GM12891 (cell line): ENCODE results near the gene NFKBIE.

Experiments
- PAX5 ChIP-seq: IDR thresholded peaks from 2 replicates; pipeline ENCODE4 v1.6.1; 2011; ENCODE audit warnings: low read length, moderate library complexity, mild to moderate bottlenecking; ENCODE audit not compliant: insufficient read depth, severe bottlenecking
- POLR2A ChIP-seq: IDR thresholded peaks from 2 replicates; pipeline ENCODE4 v1.6.1; 2011; ENCODE audit warnings: low read depth, low read length, control low read depth
- POLR2AphosphoS5 ChIP-seq: IDR thresholded peaks from 2 replicates; pipeline ENCODE4 v1.6.1; 2011; ENCODE audit warnings: low read depth, low read length, control low read depth
- TAF1 ChIP-seq: IDR thresholded peaks from 2 replicates; pipeline ENCODE4 v1.6.1; 2011; ENCODE audit warnings: low read depth, low read length, control low read depth

DNA sequence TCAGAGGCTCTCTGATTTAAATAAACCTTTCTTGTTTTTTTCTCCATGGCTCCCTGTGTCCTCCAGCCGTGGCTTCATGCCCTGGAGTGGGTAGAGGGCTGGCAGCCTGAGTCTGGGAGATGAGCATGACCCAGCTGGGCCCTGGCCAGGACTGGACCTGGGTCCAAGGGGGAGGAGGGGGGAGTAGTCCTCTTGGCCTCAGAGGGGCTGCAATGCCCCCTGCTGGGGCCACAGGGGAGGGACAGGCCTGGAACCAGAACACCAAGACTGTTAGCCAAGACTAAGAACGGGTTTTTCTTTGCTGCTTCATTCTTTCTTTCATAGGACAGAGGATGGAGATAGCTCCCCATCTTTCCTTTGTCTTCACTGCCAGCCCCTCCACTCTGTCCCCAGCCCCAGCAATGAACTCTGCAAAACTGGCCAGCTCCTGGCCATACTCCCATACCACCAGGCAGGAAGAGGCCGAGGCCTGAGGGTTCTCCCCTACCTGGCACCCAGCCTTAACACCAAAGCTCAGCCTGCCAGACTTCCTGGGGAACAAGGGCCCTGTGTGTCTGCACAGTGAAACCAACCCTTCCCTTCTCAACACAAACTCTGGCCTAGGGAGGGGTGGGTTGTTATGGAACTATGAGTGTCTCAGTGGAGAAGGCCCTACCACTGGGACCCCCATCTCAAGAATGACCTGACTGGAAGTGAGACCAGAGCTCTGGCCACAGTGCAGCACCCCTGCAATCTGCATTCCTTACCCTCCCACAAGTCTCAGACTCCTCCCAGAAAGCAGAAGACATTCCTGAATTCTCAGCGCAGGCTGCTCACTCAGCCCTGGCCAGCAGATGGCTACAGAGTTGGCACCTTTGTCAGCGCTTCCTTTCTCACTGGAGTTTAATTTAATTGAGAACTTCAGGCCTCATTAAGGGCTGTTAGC lies 31.0 kb downstream of the NFKBIE start:
- TF ChIP-seq POLR2A (no peak), POLR2AphosphoS5 (no peak), TAF1 (no peak), PAX5 (no peak)
